Body of pancreas (tissue), 4 donors: ENCODE measurements around the gene MGAT5.

Experiments
- POLR2A ChIP-seq, 3 donors: fragments of 450-650 bp; IDR thresholded peaks; one replicate each; pipeline ENCODE4 v1.6.1; 2016; ENCODE audit warnings: antibody characterized with exemption in 3 of 3, mild to moderate bottlenecking in 2 of 3
- TF ChIP-seq, protein P1 (sequence below), 7 experiments: fragments of 450-650 bp in 4 of 7; fragments of 200-600 bp in 3 of 7; sonication (generic) in 3 of 7; IDR thresholded peaks; one replicate each; pipeline ENCODE4 v1.5.1; 2016 to 2019; ENCODE audit warnings: antibody characterized with exemption in 7 of 7

DNA sequence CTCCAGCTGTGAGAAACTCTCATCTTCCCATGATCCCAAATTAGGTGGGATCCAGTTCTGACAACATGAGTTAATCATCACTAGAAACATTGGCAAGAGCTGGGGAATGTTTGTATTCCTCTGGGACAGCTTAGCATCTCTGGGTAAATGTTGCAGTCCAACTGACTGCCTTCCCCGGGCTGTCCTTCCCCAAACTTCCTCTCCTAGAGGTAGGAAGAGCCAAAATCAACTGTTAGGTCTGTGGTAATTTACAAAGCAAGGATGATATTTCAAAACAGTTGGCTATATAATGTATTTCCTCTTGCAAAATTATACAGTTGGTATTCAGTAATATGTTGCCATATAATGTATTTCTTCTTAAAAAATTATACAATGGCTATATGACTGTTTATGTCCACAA, 148.5 kb downstream of the MGAT5 start:
- TF ChIP-seq, protein P1, sequence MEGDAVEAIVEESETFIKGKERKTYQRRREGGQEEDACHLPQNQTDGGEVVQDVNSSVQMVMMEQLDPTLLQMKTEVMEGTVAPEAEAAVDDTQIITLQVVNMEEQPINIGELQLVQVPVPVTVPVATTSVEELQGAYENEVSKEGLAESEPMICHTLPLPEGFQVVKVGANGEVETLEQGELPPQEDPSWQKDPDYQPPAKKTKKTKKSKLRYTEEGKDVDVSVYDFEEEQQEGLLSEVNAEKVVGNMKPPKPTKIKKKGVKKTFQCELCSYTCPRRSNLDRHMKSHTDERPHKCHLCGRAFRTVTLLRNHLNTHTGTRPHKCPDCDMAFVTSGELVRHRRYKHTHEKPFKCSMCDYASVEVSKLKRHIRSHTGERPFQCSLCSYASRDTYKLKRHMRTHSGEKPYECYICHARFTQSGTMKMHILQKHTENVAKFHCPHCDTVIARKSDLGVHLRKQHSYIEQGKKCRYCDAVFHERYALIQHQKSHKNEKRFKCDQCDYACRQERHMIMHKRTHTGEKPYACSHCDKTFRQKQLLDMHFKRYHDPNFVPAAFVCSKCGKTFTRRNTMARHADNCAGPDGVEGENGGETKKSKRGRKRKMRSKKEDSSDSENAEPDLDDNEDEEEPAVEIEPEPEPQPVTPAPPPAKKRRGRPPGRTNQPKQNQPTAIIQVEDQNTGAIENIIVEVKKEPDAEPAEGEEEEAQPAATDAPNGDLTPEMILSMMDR (IDR thresholded peaks at IDR 0.05): no peak
- no peak for TF ChIP-seq POLR2A (IDR thresholded peaks at IDR 0.05)
